GM12878 (cell line): ENCODE results near the gene SCNM1. TPM values are rescaled to one million over a fixed set of nuclear protein-coding genes. Genes with fewer than 3 reads are reported as not detected.
"Not testable (repeated sequence)": the region's sequence is repeated elsewhere in the genome, so short reads cannot be mapped to it uniquely, and the experiment has no call there.

Source experiments
- ATAC-seq: fragments of 200-7000 bp; cut with Tn5 transposase; 3 replicates; pipeline ENCODE4 v1.9.1; 2020; ENCODE audit warnings: mild to moderate bottlenecking, moderate library complexity
- BruUV-seq: library from RNA; stranded (reverse); fragments of 400-500 nt; replicated peaks from 2 replicates; lab custom pipeline; 2021; lab: Mats Ljungman, UMichigan
- CTCF ChIA-PET: fragments of 300-600 bp; sonication (Branson Sonifier 250); formaldehyde crosslinking; extraction: SDS; loops from one replicate; lab custom pipeline; 2021; ENCODE audit warnings: inconsistent platforms; lab: Yijun Ruan, JAX
- POLR2A ChIA-PET: fragments of 350-600 bp; formaldehyde crosslinking; extraction: SDS; loops from one replicate; lab custom pipeline; 2021; ENCODE audit warnings: inconsistent platforms; lab: Charles Lee
- RAD21 ChIA-PET: fragments of 300-600 bp; sonication (Branson Sonifier 250); formaldehyde crosslinking; loops from one replicate; lab custom pipeline; 2023; ENCODE audit warnings: antibody characterized with exemption; ENCODE audit not compliant: unreplicated experiment; lab: Charles Lee
- SMC1A ChIA-PET: fragments of 300-600 bp; sonication (Branson Sonifier 250); formaldehyde crosslinking; loops from one replicate; lab custom pipeline; 2023; ENCODE audit not compliant: unreplicated experiment, uncharacterized antibody; lab: Charles Lee
- DNase-seq: peaks from one replicate; pipeline ENCODE4 v3.0.0-alpha.2; 2011; ENCODE audit warnings: low read depth, low spot score
- FAIRE-seq: peaks from 3 replicates; lab custom pipeline; 2011; peaks lifted over from hg19 to GRCh38; lab: Jason Lieb, UNC
- H2AFZ ChIP-seq: 2 replicates; pipeline ENCODE4 v1.6.0; 2011; ENCODE audit warnings: low read depth, low read length, control low read depth; ENCODE audit not compliant: control insufficient read depth
- H3K27ac ChIP-seq: 2 replicates; pipeline ENCODE4 v1.5.1; 2011; ENCODE audit warnings: control low read depth; ENCODE audit not compliant: control insufficient read depth, insufficient read depth
- H3K27me3 ChIP-seq, 2 experiments: replicated peaks in 1 of 2; 2 replicates each; pipeline versions ENCODE4 v1.6.0 to v1.6.1; 2011; ENCODE audit warnings: low read length in 1 of 2; ENCODE audit not compliant: control insufficient read depth in 2 of 2, insufficient read depth in 2 of 2
- H3K36me3 ChIP-seq, 2 experiments: 2 replicates each; pipeline ENCODE4 v1.5.1; 2011; ENCODE audit warnings: low read length in 1 of 2; ENCODE audit not compliant: control insufficient read depth in 2 of 2, insufficient read depth in 2 of 2
- H3K4me1 ChIP-seq: 2 replicates; pipeline ENCODE4 v1.6.1; 2011; ENCODE audit warnings: mild to moderate bottlenecking, low read length, moderate library complexity, mixed read lengths; ENCODE audit not compliant: control insufficient read depth, insufficient read depth
- H3K4me2 ChIP-seq: 2 replicates; pipeline ENCODE4 v1.6.0; 2011; ENCODE audit warnings: control low read depth; ENCODE audit not compliant: control insufficient read depth, insufficient read depth
- H3K4me3 ChIP-seq: fragments of 200-600 bp; sonication (generic); 2 replicates; pipeline ENCODE4 v1.5.1; 2016
- H3K79me2 ChIP-seq: 2 replicates; pipeline ENCODE4 v1.6.0; 2011; ENCODE audit warnings: low read length; ENCODE audit not compliant: control insufficient read depth, insufficient read depth
- H3K9ac ChIP-seq: 2 replicates; pipeline ENCODE4 v1.8.0; 2011; ENCODE audit warnings: low read length, control low read depth, mixed read lengths; ENCODE audit not compliant: control insufficient read depth, insufficient read depth
- H3K9me3 ChIP-seq: replicated peaks from 3 replicates; pipeline ENCODE4 v1.5.1; 2011; ENCODE audit warnings: mild to moderate bottlenecking, low read length; ENCODE audit not compliant: control insufficient read depth, insufficient read depth
- H4K20me1 ChIP-seq: 2 replicates; pipeline ENCODE4 v1.6.0; 2011; ENCODE audit not compliant: control insufficient read depth, insufficient read depth
- ZSCAN29 ChIP-seq: fragments of 450-650 bp; IDR thresholded peaks from 2 replicates; pipeline ENCODE4 v1.6.1; 2017; ENCODE audit warnings: mild to moderate bottlenecking, moderate library complexity
- WGBS: methylation state at CpG from one replicate; pipeline ENCODE4 v1.1.6; 2016; ENCODE audit warnings: low lambda C conversion rate; ENCODE audit not compliant: insufficient replicate concordance, insufficient coverage; ENCODE audit errors: missing lambda C conversion rate; 5-methylcytosine and 5-hydroxymethylcytosine counted together
- in situ Hi-C: fragments of 300-500 bp; cut with MboI; formaldehyde crosslinking; loops from 9 replicates; pipeline ENCODE4 v1.14.3; 2018; ENCODE audit warnings: mixed read lengths
- intact Hi-C: fragments of 100-400 bp; cut with micrococcal nuclease; formaldehyde crosslinking; loops from one replicate; pipeline ENCODE4 v1.14.2; 2022; ENCODE audit not compliant: unreplicated experiment
- polyA plus RNA-seq, 11 experiments: library from polyadenylated mRNA; depleted of rRNA in 4 of 11; unstranded in 6 of 11; stranded (reverse) in 5 of 11; fragments of >200 nt; fragmentation: Nextera tagmentation in 4 of 11; fragmentation: Illumina TruSeq in 1 of 11; extraction: Ambion mirVana in 4 of 11; extraction: Trizol in 1 of 11; gene quantifications; 1 replicate in 1 of 11; 2 replicates in 10 of 11; pipeline versions ENCODE4 v1.2.1 to v1.2.3, GENCODE V29; 2011 to 2016; ENCODE audit warnings: inconsistent platforms in 2 of 11, missing spikeins in 2 of 11, low read depth in 1 of 11
- total RNA-seq, 4 experiments: library from RNA; depleted of rRNA in 3 of 4; stranded (reverse); fragments of >200 nt in 3 of 4; fragmentation: Illumina TruSeq in 1 of 4; extraction: Trizol in 1 of 4; gene quantifications; 2 replicates each; pipeline versions ENCODE4 v1.2.1 to v1.2.3, GENCODE V29; 2013 to 2021

The SCNM1 gene
- total and polyA plus RNA-seq, 10 of the 15 experiments (the other 5 are each of a cell fraction or from before 2014, with no cell fraction given) = 25.8 to 207 (median 76.9) TPM

DNA sequence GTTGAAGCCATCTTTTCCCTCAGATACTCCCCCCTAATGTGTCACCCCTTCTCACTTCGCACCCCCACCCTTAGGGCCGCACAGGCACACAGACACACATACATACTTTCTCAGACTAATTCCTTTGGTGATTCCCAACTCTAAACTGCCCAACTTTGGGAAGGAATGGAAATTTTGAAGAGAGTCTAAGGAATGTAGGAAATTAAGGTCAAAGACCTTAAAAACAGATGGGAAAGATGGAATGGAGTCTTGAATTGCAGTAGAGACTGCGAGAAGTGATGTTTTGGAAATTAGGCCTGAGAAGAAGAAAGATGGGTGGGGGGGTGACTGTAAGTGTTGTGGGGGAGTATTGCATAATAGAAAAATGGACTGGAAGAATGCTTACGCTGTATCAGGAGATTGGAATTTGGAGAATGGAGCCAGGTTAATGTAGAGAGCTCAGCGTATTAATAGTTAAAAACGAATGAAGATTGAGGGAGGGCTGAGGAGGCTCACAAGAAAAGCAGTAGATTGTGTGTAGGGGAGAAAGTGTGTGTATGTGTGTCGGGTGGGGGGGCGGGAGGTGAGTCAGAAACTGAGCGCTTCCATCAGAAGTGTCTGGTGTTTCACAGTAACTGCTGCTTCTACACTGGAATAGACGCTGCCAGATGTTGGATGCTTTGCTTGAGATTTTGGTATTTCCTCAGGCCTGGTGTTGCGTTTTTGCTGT is 34.1 kb downstream of the SCNM1 start:
- peaks cover 0 to 11% of the 10 kb centered on the region in 2 experiments; a peak in 2 of 4 replicates for H3K36me3 ChIP-seq
- FAIRE-seq (no peak), ATAC-seq (no peak)
- no peaks in the 10 kb centered on the region for H4K20me1 ChIP-seq
- H3K79me2 ChIP-seq = peaks cover 60% of the 10 kb centered on the region
- CTCF ChIA-PET = interaction anchor here (0.6 to 4.3 kb wide), 2 partner anchors 45 to 52 kb away, joined by 3 to 25 read pairs; no protein-coding TSS in a partner anchor
- TF ChIP-seq ZSCAN29 = no peak
- TF ChIP-seq, all 136 proteins: peak for 0
- BruUV-seq = no TSS peak
- H3K27me3 ChIP-seq = no peaks in the 10 kb centered on the region
- SMC1A ChIA-PET = interaction anchor here (2.0 kb wide), 1 partner anchor 52 kb away, joined by 7 read pairs; no protein-coding TSS in a partner anchor
- in situ Hi-C loops (no loop called here), intact Hi-C loops (loop anchor here (2.0 to 5.0 kb wide), 2 partner anchors 81 to 127 kb away; partner anchors contain the start of gene PI4KB)
- H3K4me1 ChIP-seq = peaks cover 4% of the 10 kb centered on the region; the same call in 1 of the 2 replicates
- H3K27ac ChIP-seq = peak overlapping the region; percentile 82
- peak overlapping the region; percentile 82 for H3K4me2 ChIP-seq
- no peaks in the 10 kb centered on the region for H3K9me3 ChIP-seq
- POLR2A ChIA-PET = interaction anchor here (0.6 to 1.5 kb wide), 4 partner anchors 10 to 588 kb away, joined by 3 to 5 read pairs (median 3); partner anchors contain the start of gene VPS72
- no peak overlapping the region for H2AFZ ChIP-seq
- WGBS = under 1% methylated on average over 9 of the region's 11 CpGs
- RAD21 ChIA-PET = interaction anchor here (0.9 to 1.8 kb wide), 3 partner anchors 10 to 100 kb away, joined by 3 to 5 read pairs (median 5); partner anchors contain the start of genes PSMD4 and VPS72
- H3K4me3 ChIP-seq = peak overlapping the region; percentile 98
- DNase-seq = no peak
- H3K9ac ChIP-seq = peak overlapping the region; percentile 96

DNA sequence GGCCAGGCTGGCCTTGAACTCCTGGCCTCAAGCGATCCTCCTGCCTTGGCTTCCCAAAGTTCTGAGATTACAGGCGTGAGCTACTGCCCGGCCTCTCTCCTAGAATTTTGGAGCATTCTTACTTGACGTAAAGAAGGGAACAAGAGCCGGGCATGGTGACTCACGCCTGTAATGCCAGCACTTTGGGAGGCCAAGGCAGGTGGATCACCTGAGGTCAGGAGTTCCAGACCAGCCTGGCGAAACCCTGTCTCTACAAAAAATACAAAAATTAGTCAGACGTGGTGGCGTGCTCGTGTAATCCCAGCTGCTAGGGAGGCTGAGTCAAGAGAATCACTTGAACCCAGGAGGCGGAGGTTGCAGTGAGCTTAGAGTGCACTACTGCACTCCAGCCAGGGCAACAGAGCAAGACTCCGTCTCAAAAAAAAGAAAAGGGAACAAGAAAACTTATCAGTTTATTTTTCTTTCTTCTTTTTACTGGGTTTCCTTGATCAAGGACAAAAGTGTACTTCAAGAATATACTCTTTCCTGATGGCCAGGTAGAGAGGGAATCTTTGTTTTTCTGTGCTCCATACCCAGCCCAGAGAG is 39.5 kb downstream of the SCNM1 start:
- intact Hi-C loops, H3K27me3 ChIP-seq, H3K4me1 ChIP-seq, H3K27ac ChIP-seq, H3K4me3 ChIP-seq, H4K20me1 ChIP-seq, H3K9me3 ChIP-seq, H2AFZ ChIP-seq, RAD21 ChIA-PET, BruUV-seq, FAIRE-seq, H3K9ac ChIP-seq, DNase-seq, H3K4me2 ChIP-seq, in situ Hi-C loops, ATAC-seq: not testable (repeated sequence)
- ChIA-PET POLR2A (interaction anchor here (1.1 kb wide), 1 partner anchor 16 kb away, joined by 3 read pairs; no protein-coding TSS in a partner anchor), CTCF (interaction anchor here (1.2 to 1.4 kb wide), 2 partner anchors 12 to 29 kb away, joined by 3 to 5 read pairs; partner anchors contain the start of gene TMOD4), SMC1A (interaction anchor here (1.2 to 2.3 kb wide), 2 partner anchors 12 to 46 kb away, joined by 3 to 7 read pairs; no protein-coding TSS in a partner anchor)
- WGBS = 80% methylated on average over 12 of the region's 12 CpGs
- Histone ChIP-seq H3K36me3 (peaks cover 1 to 13% of the 10 kb centered on the region in 2 experiments; a peak in 3 of 4 replicates), H3K79me2 (peaks cover 51% of the 10 kb centered on the region)
